Activated effector memory CD4-positive, alpha-beta T cell treated with Interleukin-2 at 50 U/mL for 16 hours (primary cell): ENCODE data around the gene FBLN1.
"Not testable (repeated sequence)": the region's sequence is repeated elsewhere in the genome, so short reads cannot be mapped to it uniquely, and the experiment has no call there.

Experiments
- DNase-seq: peaks from one replicate; pipeline ENCODE4 v3.0.0-alpha.2; 2020

Gene FBLN1

GRCh38 chr22:45502215-45503049 is at the start of gene FBLN1:
TSS of gene FBLN1 (plus strand) at chr22:45502883. CDS start at chr22:45502986, 103 bp downstream.
- no peak for DNase-seq

GRCh38 chr22:45453764-45454163 is 48.9 kb upstream of the FBLN1 start:
- no peak for DNase-seq

GRCh38 chr22:45454275-45454674 is 48.4 kb upstream of the FBLN1 start:
- no peak for DNase-seq

- DNase-seq, result no peak
These were observed 47.5 kb upstream of the FBLN1 start for GRCh38 chr22:45455212-45455611.

- no peak for DNase-seq
These were observed 47.1 kb upstream of the FBLN1 start for GRCh38 chr22:45455621-45456020.

- DNase-seq, result no peak
These were observed 45.9 kb upstream of the FBLN1 start for GRCh38 chr22:45456811-45457210.

- no peak for DNase-seq
These were observed 44.2 kb upstream of the FBLN1 start for GRCh38 chr22:45458532-45458931.

GRCh38 chr22:45459235-45459634 is 43.4 kb upstream of the FBLN1 start:
- DNase-seq, result no peak

GRCh38 chr22:45460288-45461109 is 42.2 kb upstream of the FBLN1 start:
- DNase-seq, result no peak

- no peak for DNase-seq
These were observed 40.5 kb upstream of the FBLN1 start for GRCh38 chr22:45462034-45462655.

- DNase-seq, result not testable (repeated sequence)
These were observed 39.0 kb upstream of the FBLN1 start for GRCh38 chr22:45463691-45464090.

GRCh38 chr22:45465633-45466032 is 37.0 kb upstream of the FBLN1 start:
- no peak for DNase-seq

- no peak for DNase-seq
These were observed 33.8 kb upstream of the FBLN1 start for GRCh38 chr22:45468872-45469271.

- DNase-seq, result no peak
These were observed 33.2 kb upstream of the FBLN1 start for GRCh38 chr22:45469281-45470073.

GRCh38 chr22:45470871-45471270 is 31.8 kb upstream of the FBLN1 start:
- no peak for DNase-seq

- no peak for DNase-seq
These were observed 30.3 kb upstream of the FBLN1 start for GRCh38 chr22:45472426-45472825.

- DNase-seq, result no peak
These were observed 29.0 kb upstream of the FBLN1 start for GRCh38 chr22:45473626-45474237.

- DNase-seq, result no peak
These were observed 27.5 kb upstream of the FBLN1 start for GRCh38 chr22:45475063-45475747.

- DNase-seq, result no peak
These were observed 26.7 kb upstream of the FBLN1 start for GRCh38 chr22:45475851-45476514.

- DNase-seq, result no peak
These were observed 25.9 kb upstream of the FBLN1 start for GRCh38 chr22:45476814-45477213.
